ENCODE data around the gene FAM47B.

FAM47B gene

GRCh38 chrX:34942496-34942895 is at the start of gene FAM47B:
FAM47B (plus strand) TSS chrX:34942796; CDS start chrX:34942832, 36 bp downstream.
- DNase-seq (ENCODE audit: low read depth): no peak

- peak; percentile 16 for DNase-seq (ENCODE audit: low read depth)
These were observed 48.9 kb upstream of the FAM47B start for GRCh38 chrX:34893741-34894140.

- peak; percentile 12 for DNase-seq (ENCODE audit: low read depth)
These were observed 41.9 kb upstream of the FAM47B start for GRCh38 chrX:34900691-34901090.

- DNase-seq (ENCODE audit: low read depth): peak; percentile 68
These were observed 40.8 kb upstream of the FAM47B start for GRCh38 chrX:34901761-34902160.

- peak; percentile 78 for DNase-seq (ENCODE audit: low read depth)
These were observed 39.3 kb upstream of the FAM47B start for GRCh38 chrX:34903316-34903715.

GRCh38 chrX:34909151-34909550 is 33.4 kb upstream of the FAM47B start:
- DNase-seq (ENCODE audit: low read depth): peak; percentile 23

GRCh38 chrX:34915463-34916225 is 27.0 kb upstream of the FAM47B start:
- DNase-seq (ENCODE audit: low read depth): no peak

- DNase-seq (ENCODE audit: low read depth): peak; percentile 1
These were observed 25.4 kb upstream of the FAM47B start for GRCh38 chrX:34917146-34917545.

GRCh38 chrX:34918091-34918736 is 24.4 kb upstream of the FAM47B start:
- DNase-seq (ENCODE audit: low read depth): peak; percentile 67

- peak; percentile 70 for DNase-seq (ENCODE audit: low read depth)
These were observed 23.7 kb upstream of the FAM47B start for GRCh38 chrX:34918856-34919255.

GRCh38 chrX:34927866-34928265 is 14.7 kb upstream of the FAM47B start:
- no peak for DNase-seq (ENCODE audit: low read depth)

- no peak for DNase-seq (ENCODE audit: low read depth)
These were observed 639 bp downstream of the FAM47B start for GRCh38 chrX:34943235-34943634.

GRCh38 chrX:34956916-34957315 is 14.3 kb downstream of the FAM47B start:
- DNase-seq (ENCODE audit: low read depth): peak; percentile 71

GRCh38 chrX:34961662-34962061 is 19.1 kb downstream of the FAM47B start:
- DNase-seq (ENCODE audit: low read depth): no peak

GRCh38 chrX:34972206-34972605 is 29.6 kb downstream of the FAM47B start:
- DNase-seq (ENCODE audit: low read depth): no peak

- DNase-seq (ENCODE audit: low read depth): no peak
These were observed 35.6 kb downstream of the FAM47B start for GRCh38 chrX:34978171-34978570.

- DNase-seq (ENCODE audit: low read depth): no peak
These were observed 45.0 kb downstream of the FAM47B start for GRCh38 chrX:34987646-34988045.
